ENCODE results near the gene OS9. TPM values are rescaled to one million over a fixed set of nuclear protein-coding genes. Genes with fewer than 3 reads are reported as not detected.

OS9 gene
- polyA plus RNA-seq, 2 of the 4 experiments (the other 2 are of a cell fraction) = 128 to 183 TPM

DNA sequence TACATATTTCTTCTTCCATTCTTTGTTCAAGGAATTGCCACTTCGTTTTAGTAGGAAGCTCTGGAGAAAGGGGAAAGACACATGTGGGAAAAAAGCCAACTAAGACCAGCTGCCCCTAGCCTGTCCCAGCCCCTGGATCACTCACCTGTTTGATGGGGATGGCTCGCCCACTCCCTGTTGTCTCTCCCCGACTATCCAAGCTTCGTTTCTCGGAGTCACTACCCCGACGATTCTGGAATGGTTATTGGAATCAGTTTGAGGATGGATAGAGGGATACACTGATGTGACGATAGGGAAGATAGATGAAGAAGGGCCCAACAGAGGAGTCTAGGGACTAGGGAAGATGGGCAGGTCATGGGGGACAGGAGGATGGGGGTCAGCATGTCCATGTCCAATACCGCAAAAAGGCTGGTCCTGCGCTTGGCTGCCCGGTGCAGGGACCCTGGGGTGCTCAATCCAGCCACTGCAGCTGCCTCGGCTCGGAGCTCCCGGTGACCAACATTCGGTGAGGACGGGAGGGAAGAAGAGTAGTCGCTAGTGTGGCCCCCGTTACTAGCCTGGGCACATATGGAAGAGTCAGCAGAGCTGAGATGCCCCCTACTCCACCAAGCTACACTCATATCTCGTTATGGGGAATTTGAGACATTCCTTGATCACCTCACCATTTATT is 37.6 kb downstream of the OS9 start (continued):
- TF ChIP-seq PHF8 (IDR thresholded peaks at IDR 0.05; ENCODE audit: borderline replicate concordance, low read depth) (no peak), ESRRA (IDR thresholded peaks at IDR 0.05; ENCODE audit: borderline replicate concordance, low read length) (no peak), CHD4 (IDR thresholded peaks at IDR 0.05; ENCODE audit: borderline replicate concordance) (no peak), RNF2 (IDR thresholded peaks at IDR 0.05; ENCODE audit: borderline replicate concordance, low read depth) (no peak), SMC3 (IDR thresholded peaks at IDR 0.05) (no peak)

DNA sequence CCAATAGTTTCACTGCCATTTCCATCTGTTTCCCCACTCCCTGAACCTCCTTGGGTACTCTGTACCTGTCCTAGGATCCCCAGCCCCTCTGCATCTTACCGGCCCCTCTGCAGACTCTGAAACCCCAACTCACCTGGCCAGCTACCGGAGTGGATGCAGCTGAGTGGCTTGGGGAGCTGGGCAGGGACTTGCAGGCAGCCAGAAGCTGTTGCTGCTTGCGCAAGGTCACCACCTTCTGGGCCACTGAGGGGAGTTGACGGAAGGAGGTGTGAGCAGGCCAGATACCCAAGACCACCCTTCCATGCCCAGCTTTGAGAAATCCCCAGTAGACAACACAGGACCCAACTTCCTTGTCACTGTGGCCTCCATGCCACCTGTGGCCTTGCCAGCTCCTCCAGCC is 38.3 kb downstream of the OS9 start:
- DNase-seq (ENCODE audit: low read depth in 1 of 2, low spot score in 1 of 2) (no peak), FAIRE-seq (no peak), ATAC-seq (no peak)
- H3K4me2 ChIP-seq = no peak overlapping the region
- H3K9me3 ChIP-seq = no peaks in the 10 kb centered on the region
- peaks cover 12% of the 10 kb centered on the region for H3K4me1 ChIP-seq
- no peak overlapping the region for H3K27ac ChIP-seq
- ChIA-PET CTCF (interaction anchor here (1.1 to 10.7 kb wide), 5 partner anchors 9 to 149 kb away, joined by 3 to 242 read pairs (median 6); partner anchors contain the start of gene OS9), POLR2A (interaction anchor here (0.6 kb wide), 1 partner anchor 231 kb away, joined by 3 read pairs; no protein-coding TSS in a partner anchor)
- no peak overlapping the region for H3K4me3 ChIP-seq
- WGBS (ENCODE audit: missing lambda C conversion rate) = 85% methylated on average over 4 of the region's 4 CpGs
- TF ChIP-seq, protein P1, sequence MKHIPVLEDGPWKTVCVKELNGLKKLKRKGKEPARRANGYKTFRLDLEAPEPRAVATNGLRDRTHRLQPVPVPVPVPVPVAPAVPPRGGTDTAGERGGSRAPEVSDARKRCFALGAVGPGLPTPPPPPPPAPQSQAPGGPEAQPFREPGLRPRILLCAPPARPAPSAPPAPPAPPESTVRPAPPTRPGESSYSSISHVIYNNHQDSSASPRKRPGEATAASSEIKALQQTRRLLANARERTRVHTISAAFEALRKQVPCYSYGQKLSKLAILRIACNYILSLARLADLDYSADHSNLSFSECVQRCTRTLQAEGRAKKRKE (CRISPR knock-in tag; IDR thresholded peaks at IDR 0.05; ENCODE audit: low read depth) = no peak
- TF ChIP-seq ZC3H11A (IDR thresholded peaks at IDR 0.05) (no peak), HOXB13 (CRISPR knock-in tag; IDR thresholded peaks at IDR 0.05; ENCODE audit: low read depth) (no peak), TP53 (CRISPR knock-in tag; IDR thresholded peaks at IDR 0.05) (no peak), JUN (IDR thresholded peaks at IDR 0.05) (no peak), CBX2 (IDR thresholded peaks at IDR 0.05; ENCODE audit: borderline replicate concordance, low read depth) (no peak), CHD4 (IDR thresholded peaks at IDR 0.05; ENCODE audit: borderline replicate concordance) (no peak), NFE2L2 (conservative IDR thresholded peaks at IDR 0.05; ENCODE audit: low read length) (no peak), NPAS2 (CRISPR knock-in tag; IDR thresholded peaks at IDR 0.05; ENCODE audit: borderline replicate concordance) (no peak), EHF (CRISPR knock-in tag; IDR thresholded peaks at IDR 0.05) (no peak), FOXS1 (CRISPR knock-in tag; IDR thresholded peaks at IDR 0.05) (no peak), EHMT2 (IDR thresholded peaks at IDR 0.05; ENCODE audit: low read depth) (no peak), RARB (CRISPR knock-in tag; IDR thresholded peaks at IDR 0.05) (no peak), MAZ (IDR thresholded peaks at IDR 0.05; ENCODE audit: borderline replicate concordance, low read depth, low read length) (no peak), FOSL2 (IDR thresholded peaks at IDR 0.05) (no peak), FOSL2 (CRISPR knock-in tag; IDR thresholded peaks at IDR 0.05) (no peak)
- TF ChIP-seq, protein P2, sequence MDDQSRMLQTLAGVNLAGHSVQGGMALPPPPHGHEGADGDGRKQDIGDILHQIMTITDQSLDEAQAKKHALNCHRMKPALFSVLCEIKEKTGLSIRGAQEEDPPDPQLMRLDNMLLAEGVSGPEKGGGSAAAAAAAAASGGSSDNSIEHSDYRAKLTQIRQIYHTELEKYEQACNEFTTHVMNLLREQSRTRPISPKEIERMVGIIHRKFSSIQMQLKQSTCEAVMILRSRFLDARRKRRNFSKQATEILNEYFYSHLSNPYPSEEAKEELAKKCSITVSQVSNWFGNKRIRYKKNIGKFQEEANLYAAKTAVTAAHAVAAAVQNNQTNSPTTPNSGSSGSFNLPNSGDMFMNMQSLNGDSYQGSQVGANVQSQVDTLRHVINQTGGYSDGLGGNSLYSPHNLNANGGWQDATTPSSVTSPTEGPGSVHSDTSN (IDR thresholded peaks at IDR 0.05) = no peak
- TF ChIP-seq, protein P3, sequence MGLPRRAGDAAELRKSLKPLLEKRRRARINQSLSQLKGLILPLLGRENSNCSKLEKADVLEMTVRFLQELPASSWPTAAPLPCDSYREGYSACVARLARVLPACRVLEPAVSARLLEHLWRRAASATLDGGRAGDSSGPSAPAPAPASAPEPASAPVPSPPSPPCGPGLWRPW (IDR thresholded peaks at IDR 0.05) = no peak
- TF ChIP-seq, protein P4, sequence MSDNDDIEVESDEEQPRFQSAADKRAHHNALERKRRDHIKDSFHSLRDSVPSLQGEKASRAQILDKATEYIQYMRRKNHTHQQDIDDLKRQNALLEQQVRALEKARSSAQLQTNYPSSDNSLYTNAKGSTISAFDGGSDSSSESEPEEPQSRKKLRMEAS (IDR thresholded peaks at IDR 0.05) = no peak

Measured in A549 (cell line).